ENCODE data around the gene PSMD13.

GRCh38 chr11:199782-200181 lies 37.0 kb upstream of the PSMD13 start:
- TF ChIP-seq, protein P1, sequence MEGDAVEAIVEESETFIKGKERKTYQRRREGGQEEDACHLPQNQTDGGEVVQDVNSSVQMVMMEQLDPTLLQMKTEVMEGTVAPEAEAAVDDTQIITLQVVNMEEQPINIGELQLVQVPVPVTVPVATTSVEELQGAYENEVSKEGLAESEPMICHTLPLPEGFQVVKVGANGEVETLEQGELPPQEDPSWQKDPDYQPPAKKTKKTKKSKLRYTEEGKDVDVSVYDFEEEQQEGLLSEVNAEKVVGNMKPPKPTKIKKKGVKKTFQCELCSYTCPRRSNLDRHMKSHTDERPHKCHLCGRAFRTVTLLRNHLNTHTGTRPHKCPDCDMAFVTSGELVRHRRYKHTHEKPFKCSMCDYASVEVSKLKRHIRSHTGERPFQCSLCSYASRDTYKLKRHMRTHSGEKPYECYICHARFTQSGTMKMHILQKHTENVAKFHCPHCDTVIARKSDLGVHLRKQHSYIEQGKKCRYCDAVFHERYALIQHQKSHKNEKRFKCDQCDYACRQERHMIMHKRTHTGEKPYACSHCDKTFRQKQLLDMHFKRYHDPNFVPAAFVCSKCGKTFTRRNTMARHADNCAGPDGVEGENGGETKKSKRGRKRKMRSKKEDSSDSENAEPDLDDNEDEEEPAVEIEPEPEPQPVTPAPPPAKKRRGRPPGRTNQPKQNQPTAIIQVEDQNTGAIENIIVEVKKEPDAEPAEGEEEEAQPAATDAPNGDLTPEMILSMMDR (optimal IDR thresholded peaks at IDR 0.05 in 1 of 3, IDR thresholded peaks at IDR 0.05 in 1 of 3, conservative IDR thresholded peaks at IDR 0.05 in 1 of 3; ENCODE audit: extremely low read depth in 1 of 3, insufficient read depth in 2 of 3, low read length in 3 of 3) = no peak
- no peak for TF ChIP-seq EZH2 (IDR thresholded peaks at IDR 0.05; ENCODE audit: low read length)

Data from keratinocyte (primary cell).